ENCODE data around the gene TSPO2. TPM values are rescaled to one million over a fixed set of nuclear protein-coding genes. Genes with fewer than 3 reads are reported as not detected.

The TSPO2 gene
- total RNA-seq, 1 donor from 2014 or later: not detected

GRCh38 chr6:41078101-41078500, 35.8 kb downstream of the TSPO2 start:
- H3K4me1 Mint-ChIP-seq (ENCODE audit: low read depth, unreplicated experiment): peaks cover 23% of the 10 kb centered on the region
- no peak for DNase-seq

GRCh38 chr6:41079080-41079479, 36.8 kb downstream of the TSPO2 start:
- no peak for TF ChIP-seq CTCF (IDR thresholded peaks at IDR 0.05; ENCODE audit: partially characterized antibody, unreplicated experiment)
- Mint-ChIP-seq H3K36me3 (ENCODE audit: unreplicated experiment) (peaks cover under 1% of the 10 kb centered on the region), H3K4me1 (ENCODE audit: low read depth, unreplicated experiment) (peaks cover 21% of the 10 kb centered on the region), H3K27me3 (ENCODE audit: unreplicated experiment) (peaks cover 4% of the 10 kb centered on the region), H3K27ac (ENCODE audit: unreplicated experiment) (no peak overlapping the region), H3K9me3 (ENCODE audit: unreplicated experiment) (peaks cover 4% of the 10 kb centered on the region), H3K4me3 (ENCODE audit: unreplicated experiment) (no peak overlapping the region)
- DNase-seq: no peak

More at GRCh38 chr6:41078101-41078500, 35.8 kb downstream of the TSPO2 start:
- Mint-ChIP-seq H3K9me3 (ENCODE audit: unreplicated experiment) (peaks cover 9% of the 10 kb centered on the region), H3K27me3 (ENCODE audit: unreplicated experiment) (peaks cover 8% of the 10 kb centered on the region), H3K4me3 (ENCODE audit: unreplicated experiment) (no peak overlapping the region), H3K36me3 (ENCODE audit: unreplicated experiment) (peaks cover 4% of the 10 kb centered on the region), H3K27ac (ENCODE audit: unreplicated experiment) (no peak overlapping the region)
- TF ChIP-seq CTCF (IDR thresholded peaks at IDR 0.05; ENCODE audit: partially characterized antibody, unreplicated experiment): no peak

- TF ChIP-seq CTCF (IDR thresholded peaks at IDR 0.05; ENCODE audit: partially characterized antibody, unreplicated experiment): no peak
- H3K9me3 Mint-ChIP-seq (ENCODE audit: unreplicated experiment): no peaks in the 10 kb centered on the region
- H3K27ac Mint-ChIP-seq (ENCODE audit: unreplicated experiment): no peak overlapping the region
- no peak overlapping the region for H3K4me3 Mint-ChIP-seq (ENCODE audit: unreplicated experiment)
- no peaks in the 10 kb centered on the region for H3K27me3 Mint-ChIP-seq (ENCODE audit: unreplicated experiment)
- no peaks in the 10 kb centered on the region for H3K36me3 Mint-ChIP-seq (ENCODE audit: unreplicated experiment)
- H3K4me1 Mint-ChIP-seq (ENCODE audit: low read depth, unreplicated experiment): peaks cover 10% of the 10 kb centered on the region
- no peak for DNase-seq
These were observed 38.4 kb downstream of the TSPO2 start for GRCh38 chr6:41080621-41081020.

GRCh38 chr6:41083072-41083471, 40.8 kb downstream of the TSPO2 start:
- Mint-ChIP-seq H3K27me3 (ENCODE audit: unreplicated experiment) (no peaks in the 10 kb centered on the region), H3K4me1 (ENCODE audit: low read depth, unreplicated experiment) (peaks cover 6% of the 10 kb centered on the region), H3K4me3 (ENCODE audit: unreplicated experiment) (no peak overlapping the region), H3K36me3 (ENCODE audit: unreplicated experiment) (no peaks in the 10 kb centered on the region), H3K27ac (ENCODE audit: unreplicated experiment) (no peak overlapping the region), H3K9me3 (ENCODE audit: unreplicated experiment) (no peaks in the 10 kb centered on the region)
- DNase-seq: no peak
- no peak for TF ChIP-seq CTCF (IDR thresholded peaks at IDR 0.05; ENCODE audit: partially characterized antibody, unreplicated experiment)

- Mint-ChIP-seq H3K27ac (ENCODE audit: unreplicated experiment) (no peak overlapping the region), H3K4me3 (ENCODE audit: unreplicated experiment) (no peak overlapping the region), H3K27me3 (ENCODE audit: unreplicated experiment) (no peaks in the 10 kb centered on the region), H3K4me1 (ENCODE audit: low read depth, unreplicated experiment) (no peaks in the 10 kb centered on the region), H3K9me3 (ENCODE audit: unreplicated experiment) (no peaks in the 10 kb centered on the region), H3K36me3 (ENCODE audit: unreplicated experiment) (no peaks in the 10 kb centered on the region)
- DNase-seq: no peak
- no peak for TF ChIP-seq CTCF (IDR thresholded peaks at IDR 0.05; ENCODE audit: partially characterized antibody, unreplicated experiment)
These were observed 42.9 kb downstream of the TSPO2 start for GRCh38 chr6:41085182-41085581.

Data from glutamatergic neuron (in vitro differentiated cells).